ENCODE data around the gene FAM181A.
A peak's percentile ranks its signal among the peaks of the same experiment; 100 is the strongest.

FAM181A gene

DNA sequence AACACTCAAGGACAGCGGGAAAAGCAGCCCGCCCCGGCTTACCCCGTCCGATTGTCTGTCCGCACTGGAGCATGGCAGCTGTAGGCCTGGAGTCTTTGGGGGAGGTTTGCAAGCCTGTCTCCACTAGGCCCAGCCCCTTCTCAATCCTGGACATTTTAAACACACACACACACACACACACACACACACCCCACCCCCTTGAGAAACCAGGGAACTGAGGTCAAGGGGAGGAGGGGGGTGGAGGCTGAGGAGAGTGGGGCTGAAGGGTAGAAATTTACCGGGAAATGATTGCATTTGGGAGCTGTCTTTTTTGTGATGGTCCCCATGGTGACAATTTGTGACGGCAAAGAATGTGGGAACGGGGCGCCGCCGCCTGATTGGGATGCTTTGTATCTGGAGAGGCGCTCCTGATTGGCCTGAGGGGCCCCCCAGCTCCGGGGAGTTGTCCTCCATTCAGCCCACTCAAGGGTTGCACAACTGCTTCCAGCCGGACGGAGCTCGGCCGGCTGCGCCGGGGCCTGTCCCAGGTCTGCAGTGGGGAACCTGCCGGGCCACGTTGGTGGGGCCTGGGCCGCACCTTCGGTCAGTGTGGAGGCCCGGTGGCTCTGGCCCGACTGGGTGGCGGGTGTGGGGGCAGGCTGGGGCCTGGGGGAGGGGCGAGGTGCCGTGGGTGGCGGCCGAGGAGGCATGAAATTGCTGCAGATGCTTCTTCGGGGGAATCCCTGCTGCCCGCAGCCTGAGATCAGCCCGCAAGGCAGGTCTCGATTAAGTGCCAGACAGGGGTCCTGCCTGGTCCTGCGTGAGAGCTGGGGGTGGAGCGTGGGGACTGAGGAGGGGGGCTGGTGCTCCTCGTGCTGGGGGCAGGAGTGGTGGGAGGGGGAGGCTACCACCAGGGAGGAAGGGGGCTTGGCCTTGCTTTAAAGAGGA lies at the start of gene FAM181A:
Gene FAM181A, plus strand, starts transcription at position 472 of the 927 bp plus-strand sequence. CDS start 942 bp downstream, outside the sequence.
- Mint-ChIP-seq H3K9me3 (no peaks in the 10 kb centered on the region), H3K4me1 (peaks cover 22% of the 10 kb centered on the region), H3K27me3 (ENCODE audit: low read depth, poor library complexity) (peaks cover 7% of the 10 kb centered on the region), H3K27ac (peak within 1 kb of the TSS; percentile 64), H3K36me3 (ENCODE audit: low read depth) (no peaks in the 10 kb centered on the region), H3K4me3 (no peak within 1 kb of the TSS)
- TF ChIP-seq, protein P1, sequence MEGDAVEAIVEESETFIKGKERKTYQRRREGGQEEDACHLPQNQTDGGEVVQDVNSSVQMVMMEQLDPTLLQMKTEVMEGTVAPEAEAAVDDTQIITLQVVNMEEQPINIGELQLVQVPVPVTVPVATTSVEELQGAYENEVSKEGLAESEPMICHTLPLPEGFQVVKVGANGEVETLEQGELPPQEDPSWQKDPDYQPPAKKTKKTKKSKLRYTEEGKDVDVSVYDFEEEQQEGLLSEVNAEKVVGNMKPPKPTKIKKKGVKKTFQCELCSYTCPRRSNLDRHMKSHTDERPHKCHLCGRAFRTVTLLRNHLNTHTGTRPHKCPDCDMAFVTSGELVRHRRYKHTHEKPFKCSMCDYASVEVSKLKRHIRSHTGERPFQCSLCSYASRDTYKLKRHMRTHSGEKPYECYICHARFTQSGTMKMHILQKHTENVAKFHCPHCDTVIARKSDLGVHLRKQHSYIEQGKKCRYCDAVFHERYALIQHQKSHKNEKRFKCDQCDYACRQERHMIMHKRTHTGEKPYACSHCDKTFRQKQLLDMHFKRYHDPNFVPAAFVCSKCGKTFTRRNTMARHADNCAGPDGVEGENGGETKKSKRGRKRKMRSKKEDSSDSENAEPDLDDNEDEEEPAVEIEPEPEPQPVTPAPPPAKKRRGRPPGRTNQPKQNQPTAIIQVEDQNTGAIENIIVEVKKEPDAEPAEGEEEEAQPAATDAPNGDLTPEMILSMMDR (IDR thresholded peaks at IDR 0.05): no peak
- peak; percentile 24 for DNase-seq

DNA sequence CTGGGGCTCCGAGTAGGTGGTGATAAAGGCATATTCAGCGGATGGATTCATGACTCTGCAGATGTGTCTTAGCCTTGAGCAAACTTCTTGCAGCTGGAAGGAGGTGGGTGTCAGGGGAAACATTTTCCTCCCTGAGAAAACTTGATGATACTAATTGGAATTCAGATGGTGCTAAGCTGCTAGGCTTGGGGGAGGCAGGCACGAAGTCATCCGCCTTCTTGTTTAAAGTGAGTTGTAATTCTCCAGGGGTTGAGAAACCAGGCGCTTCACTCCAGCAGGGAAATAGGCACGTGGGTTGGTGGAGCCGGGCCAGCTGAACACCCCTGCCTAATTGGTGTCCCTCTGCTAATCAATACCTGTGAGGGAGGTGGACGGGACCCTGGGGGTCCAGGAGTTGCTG lies 48.9 kb upstream of the FAM181A start:
- H3K27ac Mint-ChIP-seq: peak overlapping the region; percentile 71
- DNase-seq: no peak
- H3K9me3 Mint-ChIP-seq: peaks cover 27% of the 10 kb centered on the region
- TF ChIP-seq, protein P1 (IDR thresholded peaks at IDR 0.05): no peak
- peaks cover 14% of the 10 kb centered on the region for H3K4me1 Mint-ChIP-seq
- no peaks in the 10 kb centered on the region for H3K36me3 Mint-ChIP-seq (ENCODE audit: low read depth)
- H3K27me3 Mint-ChIP-seq (ENCODE audit: low read depth, poor library complexity): peaks cover under 1% of the 10 kb centered on the region
- H3K4me3 Mint-ChIP-seq: no peak overlapping the region

DNA sequence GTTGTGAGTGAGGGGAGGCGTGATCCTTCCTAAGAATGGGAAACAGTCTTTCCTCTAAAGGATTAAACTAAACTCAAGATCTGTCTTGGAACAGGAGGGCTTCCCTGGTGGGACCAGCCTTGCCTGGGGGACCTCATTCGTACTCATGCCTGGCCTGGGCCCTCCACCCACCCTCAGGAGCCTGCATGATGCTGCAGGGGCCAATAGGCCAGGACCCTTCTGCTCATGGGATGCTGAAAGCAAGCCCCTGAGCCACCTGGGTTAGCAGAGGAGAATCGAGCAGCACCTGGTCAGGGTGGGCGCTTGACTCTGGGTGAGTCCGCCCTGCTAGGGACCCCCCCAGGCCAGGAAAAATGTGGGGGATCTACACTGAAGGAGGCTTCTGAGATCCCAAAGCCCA lies 48.3 kb upstream of the FAM181A start:
- Mint-ChIP-seq H3K27ac (no peak overlapping the region), H3K9me3 (peaks cover 25% of the 10 kb centered on the region), H3K36me3 (ENCODE audit: low read depth) (no peaks in the 10 kb centered on the region), H3K4me1 (peaks cover 14% of the 10 kb centered on the region), H3K27me3 (ENCODE audit: low read depth, poor library complexity) (no peaks in the 10 kb centered on the region), H3K4me3 (no peak overlapping the region)
- DNase-seq: no peak
- TF ChIP-seq, protein P1 (IDR thresholded peaks at IDR 0.05): no peak

DNA sequence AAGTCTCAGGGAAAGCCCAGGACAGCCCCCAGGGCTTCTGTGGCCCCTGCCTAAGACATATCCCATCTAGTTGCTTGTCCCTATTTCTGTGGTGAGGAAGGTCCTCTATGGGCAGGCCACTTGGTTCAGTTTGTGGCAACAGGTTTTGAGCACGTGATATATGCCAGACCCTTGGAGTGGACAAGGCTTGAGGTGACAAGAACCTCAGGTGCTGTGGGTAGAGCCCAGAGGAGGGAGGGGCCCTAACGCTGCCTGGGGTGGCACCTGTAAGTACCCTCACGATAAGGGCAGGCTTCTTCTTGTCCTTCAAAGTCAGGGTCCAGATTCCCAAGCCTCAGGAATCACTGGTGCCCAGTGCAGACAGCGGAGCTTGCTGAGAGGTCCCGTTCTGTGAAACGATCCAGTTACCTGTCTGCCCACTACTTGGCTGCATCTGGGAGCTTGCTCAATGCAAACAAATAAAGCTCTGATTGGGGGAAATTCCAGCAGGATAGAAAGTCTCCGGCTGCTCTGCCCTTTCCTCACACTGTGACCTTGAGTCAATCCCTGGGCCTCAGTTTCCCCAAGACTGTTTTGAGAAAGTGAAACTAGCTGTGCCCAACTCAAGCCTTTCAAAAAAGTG lies 47.7 kb upstream of the FAM181A start:
- peaks cover 14% of the 10 kb centered on the region for H3K4me1 Mint-ChIP-seq
- no peak overlapping the region for H3K27ac Mint-ChIP-seq
- no peak overlapping the region for H3K4me3 Mint-ChIP-seq

DNA sequence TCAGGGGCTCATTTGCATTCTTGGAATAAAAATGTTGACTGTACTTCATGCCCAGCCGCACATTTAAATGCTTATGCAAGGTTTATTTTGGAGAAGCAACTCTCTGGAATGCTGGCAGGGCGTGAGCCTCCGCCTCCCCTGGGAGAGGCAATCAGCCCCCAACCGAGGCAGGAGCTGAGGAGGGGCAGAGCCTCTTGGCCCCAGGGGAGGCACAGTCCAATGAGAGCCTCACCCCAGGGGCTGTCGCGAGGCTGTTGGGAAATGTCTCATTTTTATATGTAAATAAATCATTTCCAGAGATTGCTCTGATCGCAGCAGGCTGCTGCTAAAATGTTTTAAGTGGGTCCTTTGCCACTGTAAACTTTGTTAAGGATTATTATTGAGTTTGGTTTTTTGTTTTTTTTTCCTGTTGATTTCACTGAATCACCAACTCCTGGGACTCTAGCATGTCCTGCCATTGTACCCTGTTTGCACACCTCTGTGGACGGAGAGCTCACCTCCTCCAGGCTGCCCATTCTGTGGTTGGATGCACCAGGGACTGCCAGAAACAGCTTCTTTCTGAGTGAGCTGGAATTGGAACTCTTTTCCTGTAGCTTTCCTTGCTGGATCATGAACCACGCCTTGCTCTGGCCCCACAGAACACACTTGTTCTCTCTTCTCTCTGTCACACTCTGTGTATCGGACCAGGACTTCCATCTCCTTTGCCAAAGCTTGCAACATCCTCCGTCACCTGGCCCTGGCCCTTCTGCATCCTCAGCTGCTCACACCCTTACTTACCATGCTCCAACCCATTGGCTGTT lies 46.9 kb upstream of the FAM181A start:
- Mint-ChIP-seq H3K27ac (no peak overlapping the region), H3K9me3 (peaks cover 17% of the 10 kb centered on the region), H3K27me3 (ENCODE audit: low read depth, poor library complexity) (peaks cover 5% of the 10 kb centered on the region), H3K4me1 (peaks cover 14% of the 10 kb centered on the region), H3K36me3 (ENCODE audit: low read depth) (no peaks in the 10 kb centered on the region), H3K4me3 (no peak overlapping the region)
- no peak for DNase-seq
- TF ChIP-seq, protein P1 (IDR thresholded peaks at IDR 0.05): no peak

More for the DNA sequence above, 47.7 kb upstream of the FAM181A start:
- no peaks in the 10 kb centered on the region for H3K27me3 Mint-ChIP-seq (ENCODE audit: low read depth, poor library complexity)
- H3K9me3 Mint-ChIP-seq: peaks cover 19% of the 10 kb centered on the region
- TF ChIP-seq, protein P1 (IDR thresholded peaks at IDR 0.05): no peak
- no peak for DNase-seq
- H3K36me3 Mint-ChIP-seq (ENCODE audit: low read depth): no peaks in the 10 kb centered on the region
